IMR-90 (cell line): Measurements from ENCODE around the gene EXOC4. TPM values are rescaled to one million over a fixed set of nuclear protein-coding genes. Genes with fewer than 3 reads are reported as not detected.

ENCODE experiments used
- ATAC-seq: fragments of 200-7000 bp; cut with Tn5 transposase; 2 replicates; pipeline ENCODE4 v1.9.1; 2020; ENCODE audit warnings: low read depth, mild to moderate bottlenecking, moderate library complexity
- BruUV-seq: library from RNA; stranded (reverse); fragments of 400-500 nt; replicated peaks from 2 replicates; lab custom pipeline; 2021; lab: Mats Ljungman, UMichigan
- CTCF ChIA-PET: fragments of 300-600 bp; formaldehyde crosslinking; extraction: SDS; loops from one replicate; lab custom pipeline; 2021; ENCODE audit warnings: antibody characterized with exemption; lab: Yijun Ruan, JAX
- POLR2A ChIA-PET: fragments of 300-600 bp; sonication (Branson Sonifier 250); formaldehyde crosslinking; loops from one replicate; lab custom pipeline; 2022; ENCODE audit warnings: antibody characterized with exemption; ENCODE audit not compliant: unreplicated experiment; lab: Charles Lee
- DNase-seq: peaks from one replicate; pipeline ENCODE4 v3.0.0; 2013
- H2AFZ ChIP-seq: replicated peaks from 2 replicates; pipeline ENCODE3; 2013; ENCODE audit warnings: low read length, mild to moderate bottlenecking; ENCODE audit not compliant: poor library complexity
- H2AK5ac ChIP-seq: 2 replicates; pipeline ENCODE4 v1.6.1; 2013; ENCODE audit warnings: low read depth, low read length, inconsistent platforms
- H2AK9ac ChIP-seq: replicated peaks from 2 replicates; pipeline ENCODE3; 2013; ENCODE audit warnings: mild to moderate bottlenecking, low read depth, low read length, moderate library complexity; ENCODE audit not compliant: poor library complexity
- H2BK120ac ChIP-seq: 2 replicates; pipeline ENCODE4 v1.6.1; 2013; ENCODE audit warnings: low read depth, low read length, inconsistent platforms
- H2BK15ac ChIP-seq: 3 replicates; pipeline ENCODE4 v1.6.1; 2013; ENCODE audit warnings: low read depth, low read length, inconsistent platforms
- H2BK20ac ChIP-seq: 2 replicates; pipeline ENCODE4 v1.6.1; 2013; ENCODE audit warnings: low read depth, mild to moderate bottlenecking, inconsistent platforms, low read length, moderate library complexity
- H2BK5ac ChIP-seq: 2 replicates; pipeline ENCODE4 v1.6.1; 2013; ENCODE audit warnings: mild to moderate bottlenecking, low read depth, low read length, inconsistent platforms; ENCODE audit not compliant: poor library complexity, severe bottlenecking
- H3K14ac ChIP-seq: replicated peaks from 2 replicates; pipeline ENCODE4 v1.6.1; 2013; ENCODE audit warnings: low read depth, low read length, inconsistent platforms
- H3K18ac ChIP-seq: 2 replicates; pipeline ENCODE4 v1.6.1; 2013; ENCODE audit warnings: low read depth, low read length, control low read depth
- H3K23ac ChIP-seq: 2 replicates; pipeline ENCODE4 v1.6.1; 2013; ENCODE audit warnings: low read depth, low read length, inconsistent platforms
- H3K27ac ChIP-seq: 2 replicates; pipeline ENCODE4 v1.5.1; 2013; ENCODE audit warnings: mild to moderate bottlenecking, control low read depth, low read length; ENCODE audit not compliant: insufficient read depth
- H3K27me3 ChIP-seq: 2 replicates; pipeline ENCODE4 v1.6.1; 2013; ENCODE audit warnings: low read length; ENCODE audit not compliant: control insufficient read depth, insufficient read depth
- H3K36me3 ChIP-seq: 2 replicates; pipeline ENCODE4 v1.6.1; 2013; ENCODE audit warnings: low read length, mixed read lengths; ENCODE audit not compliant: control insufficient read depth, insufficient read depth
- H3K4ac ChIP-seq: 2 replicates; pipeline ENCODE4 v1.6.1; 2013; ENCODE audit warnings: low read depth, low read length, inconsistent platforms
- H3K4me1 ChIP-seq: 2 replicates; pipeline ENCODE4 v1.6.1; 2013; ENCODE audit warnings: low read length, mixed read lengths; ENCODE audit not compliant: control insufficient read depth, insufficient read depth
- H3K4me2 ChIP-seq: 2 replicates; pipeline ENCODE4 v1.6.1; 2013; ENCODE audit warnings: low read depth, mild to moderate bottlenecking, control low read depth, low read length, moderate library complexity
- H3K4me3 ChIP-seq: 2 replicates; pipeline ENCODE4 v1.5.1; 2013; ENCODE audit warnings: low read depth, mild to moderate bottlenecking, control low read depth, low read length, moderate library complexity; ENCODE audit not compliant: insufficient read depth
- H3K56ac ChIP-seq: 2 replicates; pipeline ENCODE4 v1.6.1; 2013; ENCODE audit warnings: low read length, inconsistent platforms; ENCODE audit not compliant: insufficient read depth; ENCODE audit errors: extremely low read depth
- H3K79me1 ChIP-seq, 2 experiments: 2 replicates each; pipeline ENCODE4 v1.6.1; 2013; ENCODE audit warnings: low read length in 2 of 2, inconsistent platforms in 1 of 2, low read depth in 1 of 2
- H3K9ac ChIP-seq: 2 replicates; pipeline ENCODE4 v1.6.1; 2013; ENCODE audit warnings: low read depth, low read length, control low read depth
- H3K9me1 ChIP-seq: 2 replicates; pipeline ENCODE4 v1.6.1; 2013; ENCODE audit warnings: low read length, inconsistent platforms; ENCODE audit not compliant: insufficient read depth
- H3K9me3 ChIP-seq: 2 replicates; pipeline ENCODE4 v1.6.1; 2013; ENCODE audit warnings: low read length; ENCODE audit not compliant: control insufficient read depth, insufficient read depth
- H4K20me1 ChIP-seq: 2 replicates; pipeline ENCODE4 v1.6.1; 2013; ENCODE audit warnings: low read length, inconsistent platforms; ENCODE audit not compliant: insufficient read depth
- H4K5ac ChIP-seq: 2 replicates; pipeline ENCODE4 v1.6.1; 2013; ENCODE audit warnings: mild to moderate bottlenecking, low read depth, low read length, control low read depth
- H4K8ac ChIP-seq, 2 experiments: 2 replicates each; pipeline ENCODE4 v1.6.1; 2013; ENCODE audit warnings: low read depth in 2 of 2, low read length in 2 of 2, control low read depth in 1 of 2, inconsistent platforms in 1 of 2
- H4K91ac ChIP-seq: 2 replicates; pipeline ENCODE4 v1.6.1; 2013; ENCODE audit warnings: low read depth, low read length, inconsistent platforms; ENCODE audit not compliant: insufficient read depth
- BHLHE40 ChIP-seq: fragments of 150-350 bp; IDR thresholded peaks from 2 replicates; pipeline ENCODE4 v1.6.1; 2016; ENCODE audit warnings: mild to moderate bottlenecking, low read depth, low read length
- CEBPB ChIP-seq: IDR thresholded peaks from 2 replicates; pipeline ENCODE4 v1.6.1; 2012; ENCODE audit warnings: low read depth, low read length, improper control_type of control experiment
- CHD1 ChIP-seq: IDR thresholded peaks from 2 replicates; pipeline ENCODE4 v1.6.1; 2012; ENCODE audit warnings: low read depth, low read length, improper control_type of control experiment
- FOS ChIP-seq: fragments of 150-350 bp; IDR thresholded peaks from 2 replicates; pipeline ENCODE4 v1.6.1; 2016; ENCODE audit warnings: low read depth, low read length
- NFE2L2 ChIP-seq: fragments of 150-350 bp; IDR thresholded peaks from 2 replicates; pipeline ENCODE4 v1.6.1; 2016; ENCODE audit warnings: low read depth, mild to moderate bottlenecking, low read length
- RCOR1 ChIP-seq: IDR thresholded peaks from 2 replicates; pipeline ENCODE4 v1.6.1; 2012; ENCODE audit warnings: mild to moderate bottlenecking, low read length, improper control_type of control experiment; ENCODE audit not compliant: insufficient replicate concordance
- RFX5 ChIP-seq: IDR thresholded peaks from 2 replicates; pipeline ENCODE4 v1.8.0; 2012; ENCODE audit warnings: low read depth, mild to moderate bottlenecking, low read length, moderate library complexity
- WGBS, 2 experiments: methylation state at CpG; one replicate each; pipeline versions ENCODE4 v1.1.5 to v1.1.7; 2013; ENCODE audit warnings: missing lambda C conversion rate in 2 of 2; ENCODE audit not compliant: insufficient read length in 1 of 2; ENCODE audit errors: extremely low coverage in 2 of 2; 5-methylcytosine and 5-hydroxymethylcytosine counted together
- dilution Hi-C: fragments of 300-500 bp; cut with HindIII; formaldehyde crosslinking; loops from one replicate; pipeline ENCODE4 v1.14.3; 2018; ENCODE audit warnings: low sequenced_read_pairs; ENCODE audit not compliant: unreplicated experiment
- in situ Hi-C: fragments of 300-500 bp; cut with MboI; formaldehyde crosslinking; loops from 3 replicates; pipeline ENCODE4 v1.14.3; 2019; ENCODE audit warnings: low sequenced_read_pairs, inconsistent platforms, mixed read lengths
- intact Hi-C: fragments of 100-400 bp; cut with micrococcal nuclease; formaldehyde crosslinking; loops from 2 replicates; pipeline ENCODE4 v1.10.0; 2022
- polyA plus RNA-seq, 3 experiments: library from polyadenylated mRNA; depleted of rRNA; stranded (reverse); fragments of >200 nt; gene quantifications; 2 replicates each; pipeline ENCODE4 v1.2.3, GENCODE V29; 2012; ENCODE audit warnings: low replicate concordance in 1 of 3
- total RNA-seq: library from RNA; depleted of rRNA; stranded (reverse); fragments of >200 nt; gene quantifications from 2 replicates; pipeline ENCODE4 v1.2.3, GENCODE V29; 2012
- TF ChIP-seq, protein P1 (sequence below): conservative IDR thresholded peaks from 2 replicates; pipeline ENCODE4 v1.5.1; 2012; ENCODE audit warnings: mild to moderate bottlenecking, low read depth, low read length, improper control_type of control experiment
- TF ChIP-seq, protein P2 (sequence below): fragments of 150-350 bp; IDR thresholded peaks from 2 replicates; pipeline ENCODE4 v1.6.1; 2016; ENCODE audit warnings: low read depth, mild to moderate bottlenecking, low read length, moderate library complexity, borderline replicate concordance
- TF ChIP-seq, protein P3 (sequence below): fragments of 150-350 bp; IDR thresholded peaks from 2 replicates; pipeline ENCODE4 v1.6.1; 2017; ENCODE audit warnings: mild to moderate bottlenecking, antibody characterized with exemption, low read length, low read depth

The EXOC4 gene
- total and polyA plus RNA-seq, 2 of the 4 experiments (the other 2 are of a cell fraction): 25.4 to 94.6 TPM

DNA sequence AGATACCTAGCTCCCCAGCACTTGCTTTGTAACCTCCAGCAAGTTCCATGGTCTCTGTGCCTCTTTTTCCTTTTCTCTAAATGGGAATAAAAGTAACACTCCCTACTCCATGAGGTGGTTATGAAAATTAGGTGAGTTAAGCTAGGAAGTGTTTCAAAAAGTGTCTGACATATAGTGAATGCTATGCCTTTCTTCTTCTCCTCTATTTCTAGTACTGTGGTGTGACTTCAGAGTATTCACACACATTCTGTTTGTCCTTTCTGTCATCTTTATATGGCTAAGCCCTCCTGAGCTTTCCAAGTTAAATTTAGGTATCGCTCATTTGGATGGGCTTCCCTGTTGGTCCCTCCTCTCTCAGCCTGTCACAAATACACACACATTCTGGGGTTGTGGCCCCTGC is 229.7 kb downstream of the EXOC4 start:
- H3K4me2 ChIP-seq: no peak overlapping the region
- H3K9me1 ChIP-seq: peaks cover 4% of the 10 kb centered on the region; the same call in 1 of the 2 replicates
- WGBS, 2 experiments: no CpG with 5 or more reads among the region's 1 CpG
- H3K27ac ChIP-seq: no peak overlapping the region
- H3K23ac ChIP-seq: no peak overlapping the region
- BruUV-seq: no TSS peak
- dilution Hi-C loops (no loop called here), in situ Hi-C loops (no loop called here), intact Hi-C loops (no loop called here)
- H4K8ac ChIP-seq: no peak overlapping the region
- no peaks in the 10 kb centered on the region for H3K79me1 ChIP-seq
- no peak overlapping the region for H2AK5ac ChIP-seq
- no peak overlapping the region for H3K56ac ChIP-seq
- no peak overlapping the region for H3K4me3 ChIP-seq
- no peak overlapping the region for H4K91ac ChIP-seq
- H3K9me3 ChIP-seq: no peaks in the 10 kb centered on the region
- no peak overlapping the region for H2BK15ac ChIP-seq
- ATAC-seq: no peak
- H2BK5ac ChIP-seq: no peak overlapping the region
- no peaks in the 10 kb centered on the region for H3K4me1 ChIP-seq
- ChIA-PET POLR2A (no interaction called here), CTCF (no interaction called here)
- H2AFZ ChIP-seq: no peak overlapping the region
- H3K36me3 ChIP-seq: peaks cover 5% of the 10 kb centered on the region; the same call in 1 of the 2 replicates
- H3K9ac ChIP-seq: no peak overlapping the region
- DNase-seq: no peak
- no peak overlapping the region for H2BK20ac ChIP-seq
- H2AK9ac ChIP-seq: peak overlapping the region; percentile 25
- H2BK120ac ChIP-seq: no peak overlapping the region
- no peak overlapping the region for H3K14ac ChIP-seq
- no peak overlapping the region for H3K4ac ChIP-seq
- H3K18ac ChIP-seq: no peak overlapping the region
- TF ChIP-seq, protein P1, sequence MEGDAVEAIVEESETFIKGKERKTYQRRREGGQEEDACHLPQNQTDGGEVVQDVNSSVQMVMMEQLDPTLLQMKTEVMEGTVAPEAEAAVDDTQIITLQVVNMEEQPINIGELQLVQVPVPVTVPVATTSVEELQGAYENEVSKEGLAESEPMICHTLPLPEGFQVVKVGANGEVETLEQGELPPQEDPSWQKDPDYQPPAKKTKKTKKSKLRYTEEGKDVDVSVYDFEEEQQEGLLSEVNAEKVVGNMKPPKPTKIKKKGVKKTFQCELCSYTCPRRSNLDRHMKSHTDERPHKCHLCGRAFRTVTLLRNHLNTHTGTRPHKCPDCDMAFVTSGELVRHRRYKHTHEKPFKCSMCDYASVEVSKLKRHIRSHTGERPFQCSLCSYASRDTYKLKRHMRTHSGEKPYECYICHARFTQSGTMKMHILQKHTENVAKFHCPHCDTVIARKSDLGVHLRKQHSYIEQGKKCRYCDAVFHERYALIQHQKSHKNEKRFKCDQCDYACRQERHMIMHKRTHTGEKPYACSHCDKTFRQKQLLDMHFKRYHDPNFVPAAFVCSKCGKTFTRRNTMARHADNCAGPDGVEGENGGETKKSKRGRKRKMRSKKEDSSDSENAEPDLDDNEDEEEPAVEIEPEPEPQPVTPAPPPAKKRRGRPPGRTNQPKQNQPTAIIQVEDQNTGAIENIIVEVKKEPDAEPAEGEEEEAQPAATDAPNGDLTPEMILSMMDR: no peak
- no peak for TF ChIP-seq NFE2L2
- no peak for TF ChIP-seq RCOR1
- no peak for TF ChIP-seq FOS
- no peak for TF ChIP-seq RFX5
- TF ChIP-seq, protein P2, sequence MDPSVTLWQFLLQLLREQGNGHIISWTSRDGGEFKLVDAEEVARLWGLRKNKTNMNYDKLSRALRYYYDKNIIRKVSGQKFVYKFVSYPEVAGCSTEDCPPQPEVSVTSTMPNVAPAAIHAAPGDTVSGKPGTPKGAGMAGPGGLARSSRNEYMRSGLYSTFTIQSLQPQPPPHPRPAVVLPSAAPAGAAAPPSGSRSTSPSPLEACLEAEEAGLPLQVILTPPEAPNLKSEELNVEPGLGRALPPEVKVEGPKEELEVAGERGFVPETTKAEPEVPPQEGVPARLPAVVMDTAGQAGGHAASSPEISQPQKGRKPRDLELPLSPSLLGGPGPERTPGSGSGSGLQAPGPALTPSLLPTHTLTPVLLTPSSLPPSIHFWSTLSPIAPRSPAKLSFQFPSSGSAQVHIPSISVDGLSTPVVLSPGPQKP: no peak
- TF ChIP-seq, protein P3, sequence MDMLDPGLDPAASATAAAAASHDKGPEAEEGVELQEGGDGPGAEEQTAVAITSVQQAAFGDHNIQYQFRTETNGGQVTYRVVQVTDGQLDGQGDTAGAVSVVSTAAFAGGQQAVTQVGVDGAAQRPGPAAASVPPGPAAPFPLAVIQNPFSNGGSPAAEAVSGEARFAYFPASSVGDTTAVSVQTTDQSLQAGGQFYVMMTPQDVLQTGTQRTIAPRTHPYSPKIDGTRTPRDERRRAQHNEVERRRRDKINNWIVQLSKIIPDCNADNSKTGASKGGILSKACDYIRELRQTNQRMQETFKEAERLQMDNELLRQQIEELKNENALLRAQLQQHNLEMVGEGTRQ: no peak
- TF ChIP-seq CHD1: no peak
- no peak for TF ChIP-seq BHLHE40
- no peak for TF ChIP-seq CEBPB
- no peak overlapping the region for H4K5ac ChIP-seq
- no peaks in the 10 kb centered on the region for H4K20me1 ChIP-seq
- no peaks in the 10 kb centered on the region for H3K27me3 ChIP-seq
